ENCODE results near the gene PKNOX2.

Gene PKNOX2

GRCh38 chr11:125193841-125194240, 29.3 kb downstream of the PKNOX2 start:
- no peak overlapping the region for H3K4me3 Mint-ChIP-seq
- H3K36me3 Mint-ChIP-seq (ENCODE audit: low read depth) = no peaks in the 10 kb centered on the region
- no peaks in the 10 kb centered on the region for H3K4me1 Mint-ChIP-seq (ENCODE audit: low read depth)
- peaks cover 3% of the 10 kb centered on the region for H3K9me3 Mint-ChIP-seq
- H3K27me3 Mint-ChIP-seq = peaks cover 69% of the 10 kb centered on the region
- no peak for DNase-seq
- no peak overlapping the region for H3K27ac Mint-ChIP-seq

GRCh38 chr11:125199915-125200314, 35.4 kb downstream of the PKNOX2 start:
- Mint-ChIP-seq H3K4me1 (ENCODE audit: low read depth) (no peaks in the 10 kb centered on the region), H3K9me3 (no peaks in the 10 kb centered on the region), H3K4me3 (no peak overlapping the region), H3K27me3 (peaks cover 37% of the 10 kb centered on the region), H3K27ac (no peak overlapping the region), H3K36me3 (ENCODE audit: low read depth) (no peaks in the 10 kb centered on the region)
- DNase-seq = no peak

GRCh38 chr11:125200441-125200840, 35.9 kb downstream of the PKNOX2 start:
- Mint-ChIP-seq H3K27me3 (peaks cover 34% of the 10 kb centered on the region), H3K9me3 (no peaks in the 10 kb centered on the region), H3K36me3 (ENCODE audit: low read depth) (no peaks in the 10 kb centered on the region), H3K27ac (no peak overlapping the region), H3K4me3 (no peak overlapping the region), H3K4me1 (ENCODE audit: low read depth) (no peaks in the 10 kb centered on the region)
- DNase-seq = no peak

GRCh38 chr11:125201525-125202141, 37.1 kb downstream of the PKNOX2 start:
- Mint-ChIP-seq H3K9me3 (no peaks in the 10 kb centered on the region), H3K27me3 (peaks cover 41% of the 10 kb centered on the region), H3K27ac (no peak overlapping the region), H3K4me3 (no peak overlapping the region), H3K4me1 (ENCODE audit: low read depth) (no peaks in the 10 kb centered on the region), H3K36me3 (ENCODE audit: low read depth) (no peaks in the 10 kb centered on the region)
- no peak for DNase-seq

- no peaks in the 10 kb centered on the region for H3K36me3 Mint-ChIP-seq (ENCODE audit: low read depth)
- no peak for DNase-seq
- peaks cover 38% of the 10 kb centered on the region for H3K27me3 Mint-ChIP-seq
- H3K27ac Mint-ChIP-seq = no peak overlapping the region
- no peak overlapping the region for H3K4me3 Mint-ChIP-seq
- H3K9me3 Mint-ChIP-seq = no peaks in the 10 kb centered on the region
- H3K4me1 Mint-ChIP-seq (ENCODE audit: low read depth) = no peaks in the 10 kb centered on the region
These were observed 37.9 kb downstream of the PKNOX2 start for GRCh38 chr11:125202362-125202880.

- Mint-ChIP-seq H3K4me1 (ENCODE audit: low read depth) (no peaks in the 10 kb centered on the region), H3K9me3 (no peaks in the 10 kb centered on the region), H3K27me3 (peaks cover 35% of the 10 kb centered on the region), H3K4me3 (no peak overlapping the region), H3K27ac (no peak overlapping the region), H3K36me3 (ENCODE audit: low read depth) (no peaks in the 10 kb centered on the region)
- no peak for DNase-seq
These were observed 38.4 kb downstream of the PKNOX2 start for GRCh38 chr11:125202977-125203376.

- no peak overlapping the region for H3K27ac Mint-ChIP-seq
- H3K9me3 Mint-ChIP-seq = no peaks in the 10 kb centered on the region
- H3K36me3 Mint-ChIP-seq (ENCODE audit: low read depth) = no peaks in the 10 kb centered on the region
- DNase-seq = no peak
- H3K4me1 Mint-ChIP-seq (ENCODE audit: low read depth) = no peaks in the 10 kb centered on the region
- peaks cover 15% of the 10 kb centered on the region for H3K27me3 Mint-ChIP-seq
- H3K4me3 Mint-ChIP-seq = no peak overlapping the region
These were observed 43.4 kb downstream of the PKNOX2 start for GRCh38 chr11:125207866-125208425.

- Mint-ChIP-seq H3K4me1 (ENCODE audit: low read depth) (no peaks in the 10 kb centered on the region), H3K36me3 (ENCODE audit: low read depth) (no peaks in the 10 kb centered on the region), H3K27me3 (peaks cover 22% of the 10 kb centered on the region), H3K27ac (no peak overlapping the region), H3K4me3 (no peak overlapping the region), H3K9me3 (no peaks in the 10 kb centered on the region)
- DNase-seq = no peak
These were observed 45.5 kb downstream of the PKNOX2 start for GRCh38 chr11:125210066-125210465.

- no peaks in the 10 kb centered on the region for H3K4me1 Mint-ChIP-seq (ENCODE audit: low read depth)
- no peaks in the 10 kb centered on the region for H3K36me3 Mint-ChIP-seq (ENCODE audit: low read depth)
- no peak overlapping the region for H3K27ac Mint-ChIP-seq
- H3K27me3 Mint-ChIP-seq = peaks cover 22% of the 10 kb centered on the region
- DNase-seq = no peak
- H3K4me3 Mint-ChIP-seq = no peak overlapping the region
- no peaks in the 10 kb centered on the region for H3K9me3 Mint-ChIP-seq
These were observed 46.8 kb downstream of the PKNOX2 start for GRCh38 chr11:125211191-125211947.

GRCh38 chr11:125211948-125212340, 47.4 kb downstream of the PKNOX2 start:
- H3K4me3 Mint-ChIP-seq = no peak overlapping the region
- no peaks in the 10 kb centered on the region for H3K9me3 Mint-ChIP-seq
- no peak overlapping the region for H3K27ac Mint-ChIP-seq
- no peak for DNase-seq
- peaks cover 23% of the 10 kb centered on the region for H3K27me3 Mint-ChIP-seq
- H3K36me3 Mint-ChIP-seq (ENCODE audit: low read depth) = no peaks in the 10 kb centered on the region
- H3K4me1 Mint-ChIP-seq (ENCODE audit: low read depth) = no peaks in the 10 kb centered on the region

GRCh38 chr11:125214601-125215565, 50.3 kb downstream of the PKNOX2 start:
- DNase-seq = no peak
- H3K36me3 Mint-ChIP-seq (ENCODE audit: low read depth) = no peaks in the 10 kb centered on the region
- no peaks in the 10 kb centered on the region for H3K4me1 Mint-ChIP-seq (ENCODE audit: low read depth)
- no peak overlapping the region for H3K4me3 Mint-ChIP-seq
- peaks cover 38% of the 10 kb centered on the region for H3K27me3 Mint-ChIP-seq
- H3K27ac Mint-ChIP-seq = peak overlapping the region; percentile 34
- H3K9me3 Mint-ChIP-seq = no peaks in the 10 kb centered on the region

GRCh38 chr11:125215976-125216375, 51.4 kb downstream of the PKNOX2 start:
- Mint-ChIP-seq H3K4me1 (ENCODE audit: low read depth) (no peaks in the 10 kb centered on the region), H3K27ac (no peak overlapping the region), H3K4me3 (no peak overlapping the region), H3K27me3 (peaks cover 38% of the 10 kb centered on the region), H3K36me3 (ENCODE audit: low read depth) (no peaks in the 10 kb centered on the region), H3K9me3 (no peaks in the 10 kb centered on the region)
- DNase-seq = no peak

GRCh38 chr11:125218336-125218735, 53.8 kb downstream of the PKNOX2 start:
- H3K27ac Mint-ChIP-seq = no peak overlapping the region
- H3K36me3 Mint-ChIP-seq (ENCODE audit: low read depth) = no peaks in the 10 kb centered on the region
- H3K9me3 Mint-ChIP-seq = no peaks in the 10 kb centered on the region
- H3K27me3 Mint-ChIP-seq = peaks cover 38% of the 10 kb centered on the region
- no peaks in the 10 kb centered on the region for H3K4me1 Mint-ChIP-seq (ENCODE audit: low read depth)
- no peak for DNase-seq
- H3K4me3 Mint-ChIP-seq = no peak overlapping the region

- peaks cover 18% of the 10 kb centered on the region for H3K27me3 Mint-ChIP-seq
- no peak overlapping the region for H3K4me3 Mint-ChIP-seq
- no peaks in the 10 kb centered on the region for H3K4me1 Mint-ChIP-seq (ENCODE audit: low read depth)
- H3K9me3 Mint-ChIP-seq = no peaks in the 10 kb centered on the region
- no peak for DNase-seq
- H3K36me3 Mint-ChIP-seq (ENCODE audit: low read depth) = no peaks in the 10 kb centered on the region
- H3K27ac Mint-ChIP-seq = no peak overlapping the region
These were observed 56.9 kb downstream of the PKNOX2 start for GRCh38 chr11:125221461-125221860.
